ENCODE data around the gene MYO16. TPM values are rescaled to one million over a fixed set of nuclear protein-coding genes. Genes with fewer than 3 reads are reported as not detected.

MYO16 gene
- polyA plus RNA-seq, 1 experiment = not detected

DNA sequence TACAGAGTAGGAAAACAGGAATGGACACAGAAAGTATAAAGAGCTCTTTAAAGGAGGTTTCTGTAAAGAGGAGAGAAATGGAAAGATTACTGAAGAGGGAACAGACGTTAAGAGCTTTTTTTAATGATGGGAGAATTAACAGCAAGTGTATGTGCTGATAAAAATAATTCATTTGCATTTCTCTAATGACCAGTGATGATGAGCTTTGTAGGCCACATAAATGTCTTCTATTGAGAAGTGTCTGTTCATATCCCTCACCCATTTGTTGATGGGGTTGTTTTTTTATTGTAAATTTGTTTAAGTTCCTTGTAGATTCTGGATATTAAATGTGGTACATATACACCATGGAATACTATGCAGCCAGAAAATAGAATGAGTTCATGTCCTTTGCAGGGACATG lies 40.0 kb downstream of the MYO16 start:
- H3K4me3 ChIP-seq (ENCODE audit: low read depth, low read length) = no peak overlapping the region
- DNase-seq (ENCODE audit: low read depth) = no peak
- no peaks in the 10 kb centered on the region for H3K36me3 ChIP-seq (ENCODE audit: control insufficient read depth, insufficient read depth, low read length)
- TF ChIP-seq, protein P1, sequence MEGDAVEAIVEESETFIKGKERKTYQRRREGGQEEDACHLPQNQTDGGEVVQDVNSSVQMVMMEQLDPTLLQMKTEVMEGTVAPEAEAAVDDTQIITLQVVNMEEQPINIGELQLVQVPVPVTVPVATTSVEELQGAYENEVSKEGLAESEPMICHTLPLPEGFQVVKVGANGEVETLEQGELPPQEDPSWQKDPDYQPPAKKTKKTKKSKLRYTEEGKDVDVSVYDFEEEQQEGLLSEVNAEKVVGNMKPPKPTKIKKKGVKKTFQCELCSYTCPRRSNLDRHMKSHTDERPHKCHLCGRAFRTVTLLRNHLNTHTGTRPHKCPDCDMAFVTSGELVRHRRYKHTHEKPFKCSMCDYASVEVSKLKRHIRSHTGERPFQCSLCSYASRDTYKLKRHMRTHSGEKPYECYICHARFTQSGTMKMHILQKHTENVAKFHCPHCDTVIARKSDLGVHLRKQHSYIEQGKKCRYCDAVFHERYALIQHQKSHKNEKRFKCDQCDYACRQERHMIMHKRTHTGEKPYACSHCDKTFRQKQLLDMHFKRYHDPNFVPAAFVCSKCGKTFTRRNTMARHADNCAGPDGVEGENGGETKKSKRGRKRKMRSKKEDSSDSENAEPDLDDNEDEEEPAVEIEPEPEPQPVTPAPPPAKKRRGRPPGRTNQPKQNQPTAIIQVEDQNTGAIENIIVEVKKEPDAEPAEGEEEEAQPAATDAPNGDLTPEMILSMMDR (IDR thresholded peaks at IDR 0.05; ENCODE audit: insufficient read depth, low read depth, low read length) = no peak
- ChIA-PET POLR2A (no interaction called here), CTCF (no interaction called here)
- H3K27me3 ChIP-seq (ENCODE audit: control insufficient read depth, insufficient read depth, low read length) = no peaks in the 10 kb centered on the region

DNA sequence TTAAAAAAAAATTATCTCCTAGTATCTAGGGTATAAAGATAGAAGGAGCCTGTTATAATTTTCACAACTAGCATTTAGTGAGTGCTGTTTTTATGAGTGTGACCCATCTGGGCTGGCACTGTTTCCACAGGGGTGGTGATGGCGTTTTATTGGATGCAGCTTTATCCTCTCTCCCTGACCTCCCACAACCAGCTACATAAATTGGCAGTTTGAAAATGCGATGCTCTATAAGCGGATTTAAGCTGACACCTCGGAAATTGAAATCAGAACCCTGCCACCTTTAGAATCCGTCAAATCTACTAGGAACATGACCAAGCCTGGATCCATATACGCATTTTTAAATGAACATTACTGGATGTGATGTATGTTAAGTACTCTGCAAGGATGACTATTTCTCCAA lies 44.9 kb downstream of the MYO16 start:
- TF ChIP-seq, protein P1 (IDR thresholded peaks at IDR 0.05; ENCODE audit: insufficient read depth, low read depth, low read length) = no peak
- CTCF ChIA-PET = no interaction called here
- H3K27me3 ChIP-seq (ENCODE audit: control insufficient read depth, insufficient read depth, low read length) = no peaks in the 10 kb centered on the region
- no peak overlapping the region for H3K4me3 ChIP-seq (ENCODE audit: low read depth, low read length)
- POLR2A ChIA-PET = no interaction called here
- H3K36me3 ChIP-seq (ENCODE audit: control insufficient read depth, insufficient read depth, low read length) = no peaks in the 10 kb centered on the region
- no peak for DNase-seq (ENCODE audit: low read depth)

DNA sequence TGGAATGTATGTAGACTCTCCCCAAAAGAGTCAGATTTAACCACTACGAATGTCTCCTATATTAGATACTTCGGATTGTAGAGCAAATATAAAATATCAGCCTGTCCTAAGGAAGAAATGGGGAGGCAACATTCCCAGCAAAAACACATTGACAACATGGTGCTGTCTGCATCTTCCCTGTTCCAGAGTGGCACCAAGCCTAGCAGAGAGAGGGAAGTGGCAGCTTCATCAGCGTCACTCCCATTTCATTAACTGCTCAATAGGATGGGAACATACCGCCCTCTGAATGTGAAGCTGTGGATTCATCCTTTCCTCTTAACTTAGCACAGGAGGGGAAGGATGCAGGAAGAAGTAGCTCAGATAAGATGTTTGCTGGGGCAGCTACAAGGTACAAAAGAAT lies 45.4 kb downstream of the MYO16 start:
- Histone ChIP-seq H3K4me3 (ENCODE audit: low read depth, low read length) (no peak overlapping the region), H3K27me3 (ENCODE audit: control insufficient read depth, insufficient read depth, low read length) (no peaks in the 10 kb centered on the region), H3K36me3 (ENCODE audit: control insufficient read depth, insufficient read depth, low read length) (no peaks in the 10 kb centered on the region)
- ChIA-PET CTCF (no interaction called here), POLR2A (no interaction called here)
- DNase-seq (ENCODE audit: low read depth) = no peak
- TF ChIP-seq, protein P1 (IDR thresholded peaks at IDR 0.05; ENCODE audit: insufficient read depth, low read depth, low read length) = no peak

DNA sequence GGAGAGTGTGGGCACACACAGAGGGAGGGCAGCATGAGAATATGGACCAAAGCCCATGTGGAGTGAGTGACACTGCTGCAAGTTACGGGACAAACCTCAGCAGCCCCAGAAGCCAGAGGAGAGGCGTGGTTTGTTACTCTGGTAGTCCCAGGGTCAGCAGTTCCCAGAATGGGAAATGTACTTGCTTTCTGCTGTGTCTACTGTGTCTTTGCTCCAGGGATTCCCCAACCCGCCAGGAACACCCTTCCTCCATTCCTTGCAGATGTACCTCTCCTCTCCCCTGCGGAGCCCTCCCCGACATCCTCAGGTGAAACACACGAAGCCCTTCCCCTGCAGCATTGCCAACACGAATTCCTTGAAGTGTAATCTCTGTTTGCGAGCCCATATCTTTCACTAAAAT lies 47.2 kb downstream of the MYO16 start:
- POLR2A ChIA-PET = no interaction called here
- no peaks in the 10 kb centered on the region for H3K27me3 ChIP-seq (ENCODE audit: control insufficient read depth, insufficient read depth, low read length)
- no peak overlapping the region for H3K4me3 ChIP-seq (ENCODE audit: low read depth, low read length)
- CTCF ChIA-PET = no interaction called here
- no peaks in the 10 kb centered on the region for H3K36me3 ChIP-seq (ENCODE audit: control insufficient read depth, insufficient read depth, low read length)
- TF ChIP-seq, protein P1 (IDR thresholded peaks at IDR 0.05; ENCODE audit: insufficient read depth, low read depth, low read length) = no peak
- no peak for DNase-seq (ENCODE audit: low read depth)

DNA sequence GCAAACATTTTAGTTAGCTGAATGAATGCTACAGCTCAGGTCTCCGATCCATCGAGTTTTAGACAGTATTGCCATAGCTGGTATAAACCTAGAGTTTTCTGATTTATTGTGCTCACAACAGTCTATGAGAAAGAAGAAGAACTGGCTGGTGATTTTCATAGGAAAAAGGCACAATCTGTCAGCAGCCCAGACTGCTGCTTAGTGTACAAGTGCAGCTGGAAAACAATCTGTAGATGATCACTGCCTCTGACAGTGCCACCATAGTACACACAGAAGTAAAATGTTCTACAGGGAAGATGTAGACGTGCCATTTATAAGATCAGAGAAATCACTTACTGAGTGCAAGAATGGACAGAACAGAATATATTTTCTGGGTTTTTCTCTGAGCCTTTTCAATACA lies 48.4 kb downstream of the MYO16 start:
- ChIA-PET CTCF (no interaction called here), POLR2A (no interaction called here)
- H3K27me3 ChIP-seq (ENCODE audit: control insufficient read depth, insufficient read depth, low read length) = no peaks in the 10 kb centered on the region
- H3K4me3 ChIP-seq (ENCODE audit: low read depth, low read length) = no peak overlapping the region
- no peak for DNase-seq (ENCODE audit: low read depth)
- TF ChIP-seq, protein P1 (IDR thresholded peaks at IDR 0.05; ENCODE audit: insufficient read depth, low read depth, low read length) = no peak
- no peaks in the 10 kb centered on the region for H3K36me3 ChIP-seq (ENCODE audit: control insufficient read depth, insufficient read depth, low read length)

Measured in BJ (cell line).